H9 (cell line): ENCODE data around the gene BAIAP2. TPM values are rescaled to one million over a fixed set of nuclear protein-coding genes. Genes with fewer than 3 reads are reported as not detected.

ENCODE experiments used
- DNase-seq: peaks from one replicate; pipeline ENCODE4 v3.0.0-alpha.2; 2017
- H2AFZ ChIP-seq: one replicate; pipeline ENCODE4 v1.6.1; 2013; ENCODE audit warnings: mild to moderate bottlenecking, low read length, control low read depth, moderate library complexity
- H2AK5ac ChIP-seq: 2 replicates; pipeline ENCODE4 v1.6.1; 2013; ENCODE audit warnings: low read length, control low read depth, mixed read lengths; ENCODE audit not compliant: insufficient read length
- H2BK120ac ChIP-seq: one replicate; pipeline ENCODE4 v1.6.1; 2013; ENCODE audit warnings: low read depth, mild to moderate bottlenecking, low read length, control low read depth, inconsistent platforms; ENCODE audit not compliant: poor library complexity, severe bottlenecking
- H2BK12ac ChIP-seq: 2 replicates; pipeline ENCODE4 v1.6.1; 2013; ENCODE audit warnings: low read length, control low read depth, mixed read lengths, low read depth; ENCODE audit not compliant: insufficient read length
- H2BK15ac ChIP-seq: 2 replicates; pipeline ENCODE4 v1.6.1; 2013; ENCODE audit warnings: low read depth, low read length, control low read depth
- H2BK20ac ChIP-seq: one replicate; pipeline ENCODE4 v1.6.1; 2013; ENCODE audit warnings: low read depth, mild to moderate bottlenecking, low read length, control low read depth, inconsistent platforms; ENCODE audit not compliant: poor library complexity, severe bottlenecking
- H2BK5ac ChIP-seq: 2 replicates; pipeline ENCODE4 v1.6.1; 2013; ENCODE audit warnings: low read length, control low read depth, mixed read lengths; ENCODE audit not compliant: insufficient read length
- H3K14ac ChIP-seq: 2 replicates; pipeline ENCODE4 v1.6.1; 2013; ENCODE audit warnings: low read length, control low read depth; ENCODE audit not compliant: insufficient read depth
- H3K18ac ChIP-seq: 2 replicates; pipeline ENCODE4 v1.6.1; 2013; ENCODE audit warnings: low read depth, mild to moderate bottlenecking, mixed read lengths, low read length, control low read depth; ENCODE audit not compliant: insufficient read length
- H3K23ac ChIP-seq: 2 replicates; pipeline ENCODE4 v1.6.1; 2013; ENCODE audit warnings: low read length, control low read depth, mixed read lengths, low read depth; ENCODE audit not compliant: insufficient read length
- H3K23me2 ChIP-seq: 2 replicates; pipeline ENCODE4 v1.6.1; 2013; ENCODE audit warnings: low read depth, mild to moderate bottlenecking, mixed read lengths, low read length, control low read depth; ENCODE audit not compliant: insufficient read length, poor library complexity, severe bottlenecking
- H3K27ac ChIP-seq: 2 replicates; pipeline ENCODE4 v1.5.1; 2013; ENCODE audit warnings: low read length, control low read depth, mixed read lengths, low read depth; ENCODE audit not compliant: insufficient read length
- H3K27me3 ChIP-seq: 2 replicates; pipeline ENCODE4 v1.6.1; 2013; ENCODE audit warnings: low read length, control low read depth, inconsistent platforms; ENCODE audit not compliant: insufficient read depth
- H3K4ac ChIP-seq: 2 replicates; pipeline ENCODE4 v1.6.1; 2013; ENCODE audit warnings: low read depth, mild to moderate bottlenecking, control low read depth, inconsistent platforms, low read length, moderate library complexity
- H3K4me1 ChIP-seq: 2 replicates; pipeline ENCODE4 v1.6.1; 2013; ENCODE audit warnings: low read length, control low read depth, inconsistent platforms; ENCODE audit not compliant: insufficient read depth
- H3K4me2 ChIP-seq: 2 replicates; pipeline ENCODE4 v1.6.1; 2013; ENCODE audit warnings: low read length, control low read depth, mixed read lengths; ENCODE audit not compliant: insufficient read length, insufficient read depth
- H3K56ac ChIP-seq: 2 replicates; pipeline ENCODE4 v1.6.1; 2013; ENCODE audit warnings: low read depth, mild to moderate bottlenecking, mixed read lengths, low read length, control low read depth; ENCODE audit not compliant: insufficient read length
- H3K79me1 ChIP-seq: 2 replicates; pipeline ENCODE4 v1.6.1; 2013; ENCODE audit warnings: low read depth, mild to moderate bottlenecking, moderate library complexity, low read length, control low read depth, inconsistent platforms; ENCODE audit not compliant: insufficient read depth, poor library complexity, severe bottlenecking
- H3K79me2 ChIP-seq: 2 replicates; pipeline ENCODE4 v1.6.1; 2013; ENCODE audit warnings: low read length, control low read depth, inconsistent platforms; ENCODE audit not compliant: insufficient read depth
- H3K9ac ChIP-seq: 2 replicates; pipeline ENCODE4 v1.6.1; 2013; ENCODE audit warnings: low read length, control low read depth, mixed read lengths; ENCODE audit not compliant: insufficient read length; ENCODE audit errors: extremely low read depth
- H3K9me3 ChIP-seq: one replicate; pipeline ENCODE4 v1.6.1; 2013; ENCODE audit warnings: low read depth, low read length, inconsistent platforms; ENCODE audit not compliant: control insufficient read depth
- H3T11ph ChIP-seq: one replicate; pipeline ENCODE4 v1.6.1; 2013; ENCODE audit warnings: mild to moderate bottlenecking, low read length, control low read depth, inconsistent platforms
- H4K20me1 ChIP-seq: one replicate; pipeline ENCODE4 v1.6.1; 2013; ENCODE audit not compliant: control insufficient read depth, insufficient read length, insufficient read depth
- H4K5ac ChIP-seq: 2 replicates; pipeline ENCODE4 v1.6.1; 2013; ENCODE audit warnings: low read depth, mild to moderate bottlenecking, mixed read lengths, low read length, control low read depth; ENCODE audit not compliant: insufficient read length
- H4K8ac ChIP-seq: replicated peaks from 2 replicates; pipeline ENCODE4 v1.6.1; 2013; ENCODE audit warnings: low read length, control low read depth, mixed read lengths, low read depth; ENCODE audit not compliant: insufficient read length
- H4K91ac ChIP-seq: 2 replicates; pipeline ENCODE4 v1.6.1; 2013; ENCODE audit warnings: low read depth, mild to moderate bottlenecking, moderate library complexity, mixed read lengths, low read length, control low read depth; ENCODE audit not compliant: insufficient read length
- H3K27ac Mint-ChIP-seq, 3 experiments: 2 replicates in 2 of 3; 3 replicates in 1 of 3; pipeline ENCODE4 v1.8.0; 2020 to 2021; ENCODE audit warnings: mixed read lengths in 3 of 3, mild to moderate bottlenecking in 1 of 3, moderate library complexity in 1 of 3
- H3K27me3 Mint-ChIP-seq: 2 replicates; pipeline ENCODE4 v1.8.0; 2021; ENCODE audit warnings: low read depth, mild to moderate bottlenecking, moderate library complexity, mixed read lengths
- H3K36me3 Mint-ChIP-seq, 3 experiments: 2 replicates in 2 of 3; 3 replicates in 1 of 3; pipeline ENCODE4 v1.8.0; 2020 to 2021; ENCODE audit warnings: low read depth in 3 of 3, mixed read lengths in 3 of 3; ENCODE audit not compliant: insufficient read depth in 1 of 3
- H3K4me1 Mint-ChIP-seq, 2 experiments: 2 replicates each; pipeline ENCODE4 v1.8.0; 2020; ENCODE audit warnings: mixed read lengths in 2 of 2
- H3K4me3 Mint-ChIP-seq, 2 experiments: 2 replicates in 1 of 2; 3 replicates in 1 of 2; pipeline ENCODE4 v1.8.0; 2020 to 2021; ENCODE audit warnings: mild to moderate bottlenecking in 2 of 2, mixed read lengths in 2 of 2, moderate library complexity in 1 of 2
- H3K9me3 Mint-ChIP-seq, 2 experiments: 2 replicates in 1 of 2; 3 replicates in 1 of 2; pipeline ENCODE4 v1.8.0; 2020; ENCODE audit warnings: mild to moderate bottlenecking in 2 of 2, mixed read lengths in 2 of 2, moderate library complexity in 1 of 2
- WGBS: extraction: QIAGEN DNeasy Blood & Tissue Kit; methylation state at CpG from one replicate; pipeline ENCODE4 v1.1.7; 2013; ENCODE audit warnings: missing lambda C conversion rate, low lambda C conversion rate, mixed read lengths; ENCODE audit not compliant: insufficient read length; ENCODE audit errors: extremely low coverage; 5-methylcytosine and 5-hydroxymethylcytosine counted together
- total RNA-seq: library from RNA; stranded (reverse); gene quantifications from 2 replicates; pipeline ENCODE4 v1.2.1, GENCODE V29; 2021
- TF ChIP-seq, protein P1 (sequence below): fragments of 200-600 bp; sonication (generic); conservative IDR thresholded peaks from 3 replicates; pipeline ENCODE4 v1.8.0; 2021; ENCODE audit warnings: antibody characterized with exemption, mild to moderate bottlenecking

Gene BAIAP2
- total RNA-seq, 1 experiment from 2014 or later = 27.8 TPM

- H3K56ac ChIP-seq = no peak overlapping the region
- TF ChIP-seq, protein P1, sequence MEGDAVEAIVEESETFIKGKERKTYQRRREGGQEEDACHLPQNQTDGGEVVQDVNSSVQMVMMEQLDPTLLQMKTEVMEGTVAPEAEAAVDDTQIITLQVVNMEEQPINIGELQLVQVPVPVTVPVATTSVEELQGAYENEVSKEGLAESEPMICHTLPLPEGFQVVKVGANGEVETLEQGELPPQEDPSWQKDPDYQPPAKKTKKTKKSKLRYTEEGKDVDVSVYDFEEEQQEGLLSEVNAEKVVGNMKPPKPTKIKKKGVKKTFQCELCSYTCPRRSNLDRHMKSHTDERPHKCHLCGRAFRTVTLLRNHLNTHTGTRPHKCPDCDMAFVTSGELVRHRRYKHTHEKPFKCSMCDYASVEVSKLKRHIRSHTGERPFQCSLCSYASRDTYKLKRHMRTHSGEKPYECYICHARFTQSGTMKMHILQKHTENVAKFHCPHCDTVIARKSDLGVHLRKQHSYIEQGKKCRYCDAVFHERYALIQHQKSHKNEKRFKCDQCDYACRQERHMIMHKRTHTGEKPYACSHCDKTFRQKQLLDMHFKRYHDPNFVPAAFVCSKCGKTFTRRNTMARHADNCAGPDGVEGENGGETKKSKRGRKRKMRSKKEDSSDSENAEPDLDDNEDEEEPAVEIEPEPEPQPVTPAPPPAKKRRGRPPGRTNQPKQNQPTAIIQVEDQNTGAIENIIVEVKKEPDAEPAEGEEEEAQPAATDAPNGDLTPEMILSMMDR = no peak
- H3K4ac ChIP-seq = 0 out of 2 replicates have a peak overlapping the region, but pooled peaks have one; percentile 20
- no peaks in the 10 kb centered on the region for H4K20me1 ChIP-seq
- H3K23me2 ChIP-seq = no peaks in the 10 kb centered on the region
- no peak for DNase-seq
- no peak overlapping the region for H2BK12ac ChIP-seq
- no peaks in the 10 kb centered on the region for H3K4me1 ChIP-seq
- H3K14ac ChIP-seq = no peak overlapping the region
- no peak overlapping the region for H3K27ac ChIP-seq
- H3K18ac ChIP-seq = no peak overlapping the region
- Mint-ChIP-seq H3K36me3 (no peaks in the 10 kb centered on the region; a peak in 1 of 7 replicates), H3K4me3 (no peak overlapping the region), H3K27ac (no peak overlapping the region), H3K4me1 (peaks cover 5 to 8% of the 10 kb centered on the region in 2 experiments), H3K9me3 (no peaks in the 10 kb centered on the region), H3K27me3 (no peaks in the 10 kb centered on the region; the same call in 1 of the 2 replicates)
- no peak overlapping the region for H2AFZ ChIP-seq
- no peak overlapping the region for H2BK15ac ChIP-seq
- peak overlapping the region; percentile 70 for H4K91ac ChIP-seq
- H2AK5ac ChIP-seq = no peak overlapping the region
- no peaks in the 10 kb centered on the region for H3K79me2 ChIP-seq
- H2BK5ac ChIP-seq = no peak overlapping the region
- H3K79me1 ChIP-seq = no peaks in the 10 kb centered on the region
- H4K8ac ChIP-seq = no peak overlapping the region
- no peaks in the 10 kb centered on the region for H3K27me3 ChIP-seq
- no peak overlapping the region for H3T11ph ChIP-seq
- H3K9ac ChIP-seq = no peak overlapping the region
- no peak overlapping the region for H4K5ac ChIP-seq
- no CpG with 5 or more reads among the region's 33 CpGs for WGBS
- no peak overlapping the region for H2BK120ac ChIP-seq
- no peaks in the 10 kb centered on the region for H3K9me3 ChIP-seq
- H3K4me2 ChIP-seq = no peak overlapping the region
- no peak overlapping the region for H2BK20ac ChIP-seq
- no peak overlapping the region for H3K23ac ChIP-seq
These were observed 85.2 kb downstream of the BAIAP2 start for GRCh38 chr17:81120149-81120484.
